Lower leg skin (tissue), 3 donors: ENCODE measurements around the gene MRRF.

Source experiments
- CTCF ChIP-seq, 3 donors: fragments of 450-650 bp; IDR thresholded peaks; one replicate each; pipeline ENCODE4 v1.5.1; 2016; ENCODE audit warnings: antibody characterized with exemption in 3 of 3, mild to moderate bottlenecking in 3 of 3, moderate library complexity in 2 of 3
- POLR2A ChIP-seq, 2 donors: fragments of 450-650 bp; IDR thresholded peaks; one replicate each; pipeline ENCODE4 v1.6.1; 2016 to 2017; ENCODE audit warnings: antibody characterized with exemption in 2 of 2, mild to moderate bottlenecking in 1 of 2, moderate library complexity in 1 of 2

GRCh38 chr9:122225312-122226141, 39.2 kb upstream of the MRRF start:
- TF ChIP-seq CTCF (IDR thresholded peaks at IDR 0.05) (no peak), POLR2A (IDR thresholded peaks at IDR 0.05) (no peak)
